Thyroid gland (tissue), 4 donors: ENCODE data around the gene GADD45GIP1.

Source experiments
- CTCF ChIP-seq, 6 experiments: fragments of 200-600 bp in 3 of 6; fragments of 450-650 bp in 3 of 6; sonication (generic) in 3 of 6; IDR thresholded peaks; one replicate each; pipeline ENCODE4 v1.5.1; 2016 to 2019; ENCODE audit warnings: antibody characterized with exemption in 6 of 6, mild to moderate bottlenecking in 2 of 6, inconsistent platforms in 1 of 6, moderate library complexity in 1 of 6
- POLR2A ChIP-seq, 2 donors: fragments of 450-650 bp; IDR thresholded peaks; one replicate each; pipeline ENCODE4 v1.6.1; 2017; ENCODE audit warnings: antibody characterized with exemption in 2 of 2, mild to moderate bottlenecking in 2 of 2, moderate library complexity in 1 of 2

GRCh38 chr19:13003081-13003480 lies 46.1 kb upstream of the GADD45GIP1 start:
- TF ChIP-seq CTCF (IDR thresholded peaks at IDR 0.05) (no peak), POLR2A (IDR thresholded peaks at IDR 0.05) (no peak)
